GM18507 (cell line): ENCODE data around the gene PI16.

Experiments
- DNase-seq: peaks from one replicate; pipeline ENCODE4 v3.0.0; 2011; ENCODE audit warnings: low read depth; ENCODE audit not compliant: insufficient read length; ENCODE audit errors: extremely low spot score
- FAIRE-seq: peaks from 2 replicates; lab custom pipeline; 2011; peaks lifted over from hg19 to GRCh38; lab: Jason Lieb, UNC

Gene PI16

DNA sequence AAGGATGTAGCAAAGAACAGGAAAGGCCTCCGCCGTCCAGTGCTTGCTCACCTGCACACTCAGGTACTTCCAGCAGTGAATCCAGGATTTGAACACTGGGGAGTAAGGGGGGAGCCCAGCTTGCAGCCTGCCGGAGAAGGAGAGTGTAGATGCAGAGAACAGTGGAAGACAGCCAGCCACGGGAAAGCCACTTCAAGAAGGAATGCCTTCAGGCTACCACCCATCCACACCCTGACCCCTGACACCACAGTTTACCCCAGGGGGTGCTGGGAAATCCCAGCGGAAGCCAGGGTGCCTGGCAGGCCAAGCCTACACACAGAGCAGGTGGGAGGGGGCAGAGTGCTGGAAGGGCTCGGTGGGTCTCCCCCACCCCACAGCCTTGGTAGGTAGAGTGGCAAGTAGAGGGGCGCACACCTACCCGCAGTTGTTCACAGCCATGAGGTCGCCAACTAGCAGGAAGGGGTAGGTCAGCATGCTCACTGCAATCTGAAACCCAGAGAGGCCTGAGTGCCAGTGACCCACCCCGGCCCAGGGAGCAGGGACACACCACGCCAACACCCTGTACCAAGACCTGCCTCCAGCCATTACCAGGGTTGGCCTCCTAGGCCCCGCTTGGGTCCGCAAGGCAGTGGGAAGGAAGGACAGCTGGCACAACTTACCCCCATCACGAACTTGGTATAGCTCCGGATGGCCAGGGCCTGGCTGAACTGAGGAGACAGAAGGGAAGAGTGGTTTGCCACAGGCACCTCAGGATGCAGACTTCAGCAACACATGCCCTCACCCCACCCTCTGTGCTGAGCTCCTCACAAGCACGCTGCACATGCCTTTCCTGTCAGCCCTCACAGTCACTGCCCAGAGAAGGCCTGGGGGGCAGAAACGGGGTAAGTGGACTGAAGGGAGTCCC lies 15.7 kb downstream of the PI16 start:
- DNase-seq (no peak), FAIRE-seq (no peak)

DNA sequence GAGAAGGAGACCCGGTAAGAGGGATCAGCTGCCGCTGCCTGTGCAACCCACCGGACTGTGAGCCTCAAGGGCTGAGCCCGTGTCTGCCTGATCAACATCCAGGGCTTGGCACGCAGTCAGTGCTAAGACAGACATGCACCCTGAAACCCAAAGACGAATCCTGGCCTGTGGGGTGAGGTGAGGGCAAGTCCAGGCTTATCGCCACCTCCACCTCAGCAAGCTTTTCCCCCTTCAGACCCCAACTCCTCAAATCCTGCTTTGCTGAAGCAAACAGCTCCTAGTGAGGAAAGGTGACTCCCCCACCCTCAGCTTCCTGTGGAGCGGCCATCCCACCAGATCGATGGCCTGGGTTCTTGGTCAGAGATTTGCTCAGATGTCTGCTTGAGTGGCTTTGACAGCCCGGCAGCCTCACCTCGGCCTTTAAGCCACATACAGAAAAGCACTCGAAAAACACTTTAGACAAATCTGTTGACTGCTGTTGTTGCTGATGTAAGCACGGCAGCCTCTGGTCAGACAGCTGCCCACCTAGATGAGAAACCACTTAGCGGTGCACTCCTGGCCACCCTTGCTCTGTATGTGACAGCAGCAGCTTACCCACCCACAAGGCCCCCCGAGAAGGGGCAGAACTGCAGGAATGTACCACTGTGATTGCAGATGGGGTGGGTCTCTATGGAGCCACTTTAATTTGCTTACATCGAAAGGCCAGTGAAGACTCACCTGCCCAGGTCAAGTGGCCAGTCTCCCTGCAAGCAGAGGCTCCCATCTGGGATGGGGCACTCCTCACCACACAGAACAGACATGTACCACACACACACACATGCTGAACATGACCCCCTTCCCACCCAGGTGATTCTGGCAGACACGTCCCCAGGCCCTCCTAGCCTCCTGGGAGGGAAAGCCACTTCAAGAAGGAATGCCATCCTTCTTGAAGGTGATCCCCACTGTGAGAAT lies 16.6 kb downstream of the PI16 start:
- FAIRE-seq (no peak), DNase-seq (no peak)

DNA sequence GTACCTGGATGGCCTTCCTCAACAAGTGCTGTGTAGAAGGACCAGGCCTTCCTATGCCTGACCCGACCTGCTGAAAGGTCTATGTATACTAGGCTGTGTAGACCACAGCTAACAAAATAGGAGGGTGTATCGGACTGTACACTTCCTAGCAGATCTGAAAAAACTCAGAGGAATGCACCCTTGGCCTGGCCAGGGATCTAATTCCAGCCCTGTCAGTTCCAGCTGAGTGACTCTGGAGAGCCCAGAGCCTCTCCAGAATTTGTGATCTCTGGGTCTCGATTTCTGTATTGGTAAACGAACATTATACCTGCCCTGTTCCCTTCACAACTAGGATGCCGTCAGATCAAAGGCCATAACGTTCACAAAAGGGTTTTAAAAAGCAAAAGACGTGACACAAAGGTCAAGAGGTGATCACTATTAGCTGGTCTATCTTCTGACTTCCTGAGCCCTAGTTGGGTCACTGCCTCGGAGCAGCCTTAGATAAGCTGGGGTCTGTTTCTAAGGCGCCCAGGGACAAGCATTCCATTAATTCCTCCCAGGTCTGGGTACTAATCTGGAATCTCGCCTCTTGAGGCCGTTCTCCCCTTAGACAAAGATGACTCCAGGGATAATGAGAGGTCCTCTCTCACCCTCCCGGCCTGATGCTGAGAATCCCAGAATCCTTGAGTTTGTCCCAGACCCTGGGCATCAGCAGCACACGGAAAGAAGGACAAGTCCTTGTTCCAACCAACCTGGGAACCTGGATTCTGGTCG lies 17.6 kb downstream of the PI16 start:
- FAIRE-seq (no peak), DNase-seq (no peak)

DNA sequence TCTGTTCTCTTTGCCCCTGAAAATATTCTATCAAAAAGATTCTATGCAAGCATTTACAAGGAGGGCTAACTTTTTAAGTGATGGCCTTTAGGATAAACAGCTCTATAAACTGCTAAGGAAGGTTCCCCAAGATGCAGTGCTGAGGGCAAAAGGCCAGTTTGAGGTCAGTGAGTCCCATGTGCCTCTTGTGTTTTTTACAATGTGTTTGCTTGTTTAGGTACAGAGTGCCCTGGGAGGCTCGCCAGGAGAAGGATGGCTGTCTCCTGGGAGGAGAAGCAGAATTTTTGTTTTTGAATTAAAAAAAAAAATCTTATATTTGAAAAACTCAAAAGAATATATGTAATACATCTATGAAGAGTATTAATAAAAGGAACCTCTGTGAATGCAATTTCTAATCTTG lies 18.7 kb downstream of the PI16 start:
- DNase-seq, result no peak
- no peak for FAIRE-seq

DNA sequence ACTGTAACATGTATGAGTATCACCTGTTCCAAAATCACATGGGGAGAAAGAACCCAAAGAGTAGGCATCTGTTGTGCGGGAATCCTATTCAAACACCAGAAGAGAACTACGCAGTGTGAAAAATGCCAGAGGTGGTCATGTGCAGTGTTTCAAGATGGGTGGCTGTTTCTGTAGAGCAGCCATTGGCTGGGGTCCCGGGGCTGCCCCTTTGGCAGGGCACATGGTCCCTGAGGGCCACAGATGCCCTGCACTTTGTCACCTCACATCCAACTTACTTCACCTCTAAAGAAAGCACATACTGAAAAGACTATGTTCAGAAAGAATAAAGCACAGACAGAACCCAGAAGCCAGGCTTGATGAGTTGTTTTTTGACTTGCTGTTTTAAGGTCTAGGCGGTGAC lies 19.1 kb downstream of the PI16 start:
- DNase-seq (no peak), FAIRE-seq (no peak)

DNA sequence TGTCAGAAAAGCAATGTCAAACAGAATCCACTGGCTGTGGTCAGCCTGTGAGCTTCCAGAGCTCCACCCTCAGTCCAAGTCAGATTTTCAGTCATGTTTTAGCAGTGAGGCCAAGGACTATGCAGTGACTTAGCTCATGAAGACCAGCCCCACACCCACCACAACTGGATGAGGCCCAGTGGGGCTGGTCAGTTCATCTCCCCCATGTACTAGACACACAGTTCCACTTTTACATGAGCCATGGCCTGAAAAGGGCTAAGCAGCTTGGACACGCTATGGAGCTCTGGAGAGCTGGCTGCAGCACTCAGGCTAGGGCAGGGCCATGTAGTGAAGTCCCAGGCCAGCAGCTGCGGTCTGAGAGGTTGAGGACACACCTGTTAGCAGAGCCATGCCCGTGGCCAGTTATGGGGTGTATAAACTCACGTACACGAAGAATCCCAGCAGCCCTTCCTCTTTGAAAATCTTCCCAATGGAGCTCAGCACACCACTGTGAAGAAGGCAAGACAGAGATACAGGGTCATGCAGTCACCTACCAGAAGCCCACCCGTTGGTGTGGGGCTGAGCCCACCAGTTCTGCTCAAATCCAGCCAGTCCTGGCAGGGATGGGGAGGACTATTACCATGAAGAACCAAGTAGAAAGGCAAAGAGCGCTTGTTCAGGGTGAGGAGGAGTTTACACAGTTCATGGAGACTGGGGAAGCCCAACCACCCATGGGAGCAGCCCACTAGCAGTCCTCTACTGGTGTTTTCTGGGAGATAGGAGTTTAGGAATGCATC lies 20.9 kb downstream of the PI16 start:
- no peak for DNase-seq
- FAIRE-seq, result no peak

DNA sequence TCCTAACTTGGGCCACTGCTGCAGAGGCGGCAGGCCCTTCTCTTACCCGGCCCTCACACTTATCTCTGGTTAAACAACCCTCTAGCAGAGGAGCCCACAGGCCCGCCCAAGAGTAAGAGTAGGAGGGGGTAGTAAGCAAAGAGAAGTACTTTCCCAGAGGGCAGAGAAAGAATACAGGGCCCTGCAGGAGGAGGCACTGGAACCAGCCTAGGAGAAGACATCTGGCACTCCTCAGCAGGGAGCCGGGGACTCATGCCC lies 21.4 kb downstream of the PI16 start:
- FAIRE-seq (no peak), DNase-seq (no peak)

DNA sequence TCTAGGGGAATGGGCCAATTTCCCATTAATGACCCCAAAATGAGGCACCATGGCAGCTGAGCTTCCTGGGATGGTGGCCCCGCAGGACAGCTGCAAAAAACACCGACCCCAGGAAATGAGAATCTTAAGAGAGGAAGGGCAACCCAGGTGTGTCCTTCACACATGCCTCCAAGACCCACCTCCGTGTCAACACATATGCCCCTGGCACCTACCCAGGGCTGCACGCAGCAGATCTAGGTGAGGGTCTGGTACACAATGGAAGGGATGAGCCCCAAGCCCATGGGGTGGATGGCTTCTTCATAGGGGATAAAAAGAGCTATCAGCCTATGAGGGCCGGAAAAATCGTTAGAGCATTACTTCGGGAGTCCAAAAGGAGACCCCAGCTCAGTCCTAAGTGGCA lies 22.0 kb downstream of the PI16 start:
- DNase-seq (no peak), FAIRE-seq (no peak)

DNA sequence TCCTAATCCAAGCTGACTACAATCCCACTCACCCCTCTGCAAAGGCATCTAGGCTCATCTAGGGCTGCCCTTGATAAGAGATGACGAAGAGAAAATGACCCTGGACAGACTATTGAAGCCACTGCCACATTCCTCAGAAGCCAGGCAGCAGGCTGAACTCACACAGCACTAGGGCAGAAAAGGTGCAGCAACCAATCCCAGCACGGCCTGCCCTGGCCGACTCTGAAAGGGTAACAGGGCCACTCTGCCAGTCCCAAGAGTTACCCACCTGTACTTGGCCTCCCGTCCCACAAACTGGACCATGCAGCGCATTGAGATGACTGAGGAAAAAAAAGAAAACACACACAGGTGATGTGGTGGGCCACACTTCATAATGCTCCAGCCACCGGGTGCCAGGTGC lies 22.4 kb downstream of the PI16 start:
- FAIRE-seq, result no peak
- DNase-seq, result no peak

DNA sequence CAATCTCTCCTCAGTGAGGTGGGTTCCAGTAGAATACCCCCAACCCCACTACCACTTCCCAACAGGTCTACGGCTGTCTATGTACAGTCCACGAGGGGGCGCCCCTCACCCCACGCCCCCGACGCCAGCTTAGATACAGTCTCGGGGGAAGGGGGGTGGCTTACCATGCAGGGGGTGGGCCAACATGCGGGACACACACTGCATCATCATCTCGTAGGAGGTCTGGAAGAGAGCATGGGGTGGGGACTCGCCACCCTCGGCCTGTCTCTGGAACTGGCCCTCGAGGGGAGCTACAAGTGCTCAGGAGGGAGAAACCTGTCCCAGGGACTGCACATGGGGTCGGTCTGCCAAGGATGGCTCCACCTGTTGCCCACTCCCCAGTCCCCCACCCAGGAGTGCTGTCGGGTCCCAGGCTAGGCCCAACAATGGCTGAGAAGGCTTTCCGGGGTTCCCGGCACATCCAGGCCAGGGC lies 23.0 kb downstream of the PI16 start:
- FAIRE-seq (no peak), DNase-seq (no peak)

DNA sequence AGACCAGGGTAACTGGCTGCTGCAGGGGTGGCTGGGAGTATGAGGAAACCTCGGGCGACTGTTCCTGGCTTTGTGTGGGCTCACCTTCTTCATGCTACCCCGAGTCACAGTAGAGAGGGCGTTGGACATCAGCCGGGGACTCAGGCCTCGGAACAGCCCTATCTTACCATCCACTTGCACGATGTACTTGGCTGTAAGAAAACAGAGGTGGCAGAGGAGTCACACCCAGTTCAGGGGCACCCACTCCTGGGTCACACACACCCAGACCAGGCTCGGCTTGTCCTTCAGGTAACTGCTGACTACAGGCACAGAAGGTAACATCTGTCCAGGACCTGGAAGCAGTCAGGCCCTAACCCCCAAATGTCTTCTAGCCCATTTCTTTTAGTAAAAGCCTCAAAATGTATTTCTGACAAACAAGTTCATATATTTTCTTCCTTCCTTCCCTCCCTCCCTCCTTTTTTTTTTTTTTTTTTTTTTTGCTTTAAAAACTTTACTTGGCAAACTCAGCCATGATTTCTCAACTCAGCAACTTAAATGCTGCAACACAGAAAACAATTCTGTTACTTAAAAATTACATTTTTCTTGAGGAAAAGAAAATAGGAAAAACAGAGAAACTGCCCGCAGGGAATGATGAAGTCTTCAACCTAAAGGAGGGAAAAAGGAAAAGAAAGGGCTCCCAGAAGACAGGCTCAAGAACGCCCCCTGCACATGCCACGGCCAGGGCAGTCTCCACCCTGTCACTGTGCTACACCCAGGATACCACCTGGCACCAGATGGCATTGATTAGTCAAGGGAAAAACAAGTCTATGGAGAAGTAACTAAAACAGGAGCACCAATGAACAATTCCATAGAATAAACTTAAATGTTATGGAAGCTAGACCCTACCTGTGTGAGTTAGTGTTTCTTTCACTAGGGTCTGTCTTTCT lies 24.1 kb downstream of the PI16 start:
- DNase-seq (no peak), FAIRE-seq (no peak)

DNA sequence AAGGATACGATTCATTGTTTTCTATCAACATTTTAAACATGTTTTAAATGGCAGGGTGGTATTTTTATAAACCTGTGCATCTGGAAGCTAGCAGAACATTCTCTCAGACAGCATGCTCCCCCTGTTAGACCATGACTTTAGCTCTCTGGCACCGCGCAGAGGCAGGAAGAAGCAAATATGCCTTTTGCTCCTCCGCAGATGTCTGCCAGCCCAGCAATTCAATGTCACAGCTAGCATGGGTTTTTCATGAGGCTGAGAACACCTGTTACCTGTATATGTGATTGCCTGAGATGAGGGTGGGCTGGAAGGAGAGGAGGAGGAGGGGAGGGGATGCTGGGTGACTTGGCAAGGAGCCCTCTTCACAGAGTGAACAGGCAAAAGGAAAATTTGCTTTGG lies 24.8 kb downstream of the PI16 start:
- DNase-seq, result no peak
- no peak for FAIRE-seq

DNA sequence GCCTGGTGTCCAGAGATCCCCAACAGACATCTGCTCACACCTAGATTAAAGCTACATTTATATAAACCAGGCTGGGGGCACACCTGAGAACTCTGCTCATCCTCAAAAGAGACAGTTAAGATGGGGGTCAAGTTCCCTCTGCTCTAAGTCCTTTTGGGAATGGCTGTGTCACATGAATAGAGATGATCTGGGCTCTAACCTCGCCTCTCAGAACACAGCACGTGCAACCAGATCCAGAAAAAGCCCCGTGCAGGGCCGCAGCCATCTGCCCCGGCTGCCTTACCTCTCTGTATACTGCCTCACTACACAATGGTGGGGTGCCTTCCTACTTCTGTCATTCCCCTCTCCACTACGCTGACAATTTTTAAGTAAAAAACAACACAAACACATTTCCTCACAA lies 25.6 kb downstream of the PI16 start:
- FAIRE-seq (no peak), DNase-seq (no peak)

DNA sequence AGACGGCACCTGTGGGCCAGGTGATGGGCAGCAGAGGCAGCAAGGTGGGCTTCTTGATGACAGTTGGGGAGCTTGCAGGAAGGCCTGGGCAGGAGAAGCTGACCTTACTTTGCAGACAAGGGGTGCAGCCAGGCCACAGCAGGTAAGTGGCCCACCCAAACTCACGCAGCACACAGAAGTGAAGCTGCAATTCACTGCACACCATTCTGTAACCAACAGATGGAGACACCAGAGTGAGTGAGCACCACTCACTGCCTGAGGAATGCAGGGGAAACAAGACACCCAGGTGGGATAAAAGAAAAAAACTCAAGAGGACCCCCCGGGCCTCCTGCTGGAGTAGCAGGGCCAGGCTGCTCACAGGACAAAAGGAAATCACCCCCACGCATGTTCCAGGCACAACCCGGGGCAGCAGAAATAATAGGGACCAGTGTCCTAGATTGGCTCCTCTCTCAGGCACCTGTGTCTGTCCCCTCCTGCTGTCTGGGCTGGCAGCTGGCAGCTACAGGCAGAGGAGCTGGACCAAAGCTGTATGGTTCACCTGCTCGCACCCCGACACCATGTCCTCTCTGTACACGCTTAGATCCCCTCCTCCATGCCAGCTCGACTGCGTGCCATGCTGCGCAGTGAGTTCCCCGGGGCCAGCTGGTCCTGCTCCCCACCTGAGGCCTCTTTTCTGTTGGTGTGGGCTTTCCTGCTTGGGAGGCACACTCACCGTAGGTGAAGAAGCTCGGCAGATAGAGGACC lies 26.5 kb downstream of the PI16 start:
- FAIRE-seq, result no peak
- no peak for DNase-seq

DNA sequence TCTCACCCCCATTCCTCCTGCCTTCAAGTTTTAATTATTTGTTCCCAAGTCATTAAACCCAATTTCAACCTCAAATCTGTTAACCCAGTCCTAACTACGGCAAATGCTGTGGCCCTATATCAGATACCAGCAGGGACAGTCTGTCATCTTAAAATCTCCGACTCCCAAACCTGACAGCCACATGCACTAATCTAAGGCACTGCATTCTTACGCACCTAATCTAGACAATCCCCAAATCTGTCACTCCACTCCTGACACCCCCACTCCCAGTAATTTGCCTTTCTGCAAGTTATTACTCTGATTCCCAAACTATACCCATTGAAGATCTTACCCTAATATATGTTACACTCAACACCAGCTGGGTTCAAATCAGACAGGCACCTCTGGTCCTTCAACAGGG lies 29.0 kb downstream of the PI16 start:
- DNase-seq (no peak), FAIRE-seq (no peak)

DNA sequence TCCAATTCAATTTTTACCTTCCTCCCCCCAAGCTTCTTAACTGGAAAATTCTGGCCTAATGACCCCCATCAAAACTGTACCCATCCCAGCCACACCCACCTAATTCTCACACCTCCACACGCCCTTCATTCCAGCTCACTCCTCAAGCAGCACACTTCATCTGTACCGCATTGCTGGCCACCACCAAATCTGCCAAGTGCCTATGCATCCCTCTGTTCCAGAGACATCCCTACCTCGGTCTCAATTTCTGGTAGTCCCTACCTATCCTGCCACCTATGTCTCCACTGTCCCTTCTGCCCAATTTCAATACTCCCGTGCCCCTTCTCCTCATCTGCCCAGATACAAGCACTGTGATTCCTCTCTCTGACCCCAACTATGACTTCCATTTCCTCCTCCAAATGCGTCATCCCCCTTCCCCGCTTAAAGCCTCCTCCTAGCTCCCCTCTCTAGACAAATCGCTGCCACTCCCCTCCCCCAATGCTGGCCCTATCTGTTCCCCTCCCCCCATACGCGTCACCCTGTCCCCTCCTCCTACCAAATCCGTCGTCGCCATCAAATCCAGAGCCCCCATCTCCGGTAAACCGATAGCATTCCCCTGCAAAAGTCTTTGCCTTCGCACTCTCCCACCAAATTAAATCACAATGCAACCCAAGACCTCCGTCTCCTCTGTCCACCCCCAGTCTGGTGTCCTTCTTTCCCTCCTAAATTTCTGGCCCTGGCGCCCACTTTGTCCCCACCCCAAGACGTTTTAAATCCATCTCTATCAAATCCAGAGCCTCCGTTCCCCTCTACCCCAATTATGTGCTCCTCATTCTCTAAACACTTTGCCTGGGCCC lies 30.3 kb downstream of the PI16 start:
- DNase-seq, result no peak
- FAIRE-seq, result no peak

DNA sequence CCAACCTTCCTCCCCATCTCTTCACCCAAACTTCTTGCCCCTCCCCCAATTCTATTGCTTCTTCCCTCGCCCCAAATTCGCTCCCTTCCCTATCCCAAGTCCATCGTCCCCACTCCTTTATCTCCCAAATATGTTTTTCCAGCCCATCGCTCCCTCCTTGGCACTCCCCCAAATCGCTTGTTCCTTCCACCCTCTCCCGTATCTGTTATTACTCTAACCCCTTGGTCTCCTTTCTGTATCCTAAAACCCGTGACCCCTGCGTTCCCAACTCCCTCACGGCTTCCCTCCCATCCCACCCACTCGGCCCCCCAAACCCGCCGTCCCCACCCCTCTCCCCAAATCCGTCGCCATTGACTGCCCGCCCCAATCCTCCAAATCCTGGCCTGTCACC lies 30.9 kb downstream of the PI16 start:
- no peak for DNase-seq
- no peak for FAIRE-seq
